ENCODE data around the gene TRIM41. TPM values are rescaled to one million over a fixed set of nuclear protein-coding genes. Genes with fewer than 3 reads are reported as not detected.

Gene TRIM41
- total RNA-seq, 2 donors from 2014 or later, result 22.2 to 41.1 TPM

DNA sequence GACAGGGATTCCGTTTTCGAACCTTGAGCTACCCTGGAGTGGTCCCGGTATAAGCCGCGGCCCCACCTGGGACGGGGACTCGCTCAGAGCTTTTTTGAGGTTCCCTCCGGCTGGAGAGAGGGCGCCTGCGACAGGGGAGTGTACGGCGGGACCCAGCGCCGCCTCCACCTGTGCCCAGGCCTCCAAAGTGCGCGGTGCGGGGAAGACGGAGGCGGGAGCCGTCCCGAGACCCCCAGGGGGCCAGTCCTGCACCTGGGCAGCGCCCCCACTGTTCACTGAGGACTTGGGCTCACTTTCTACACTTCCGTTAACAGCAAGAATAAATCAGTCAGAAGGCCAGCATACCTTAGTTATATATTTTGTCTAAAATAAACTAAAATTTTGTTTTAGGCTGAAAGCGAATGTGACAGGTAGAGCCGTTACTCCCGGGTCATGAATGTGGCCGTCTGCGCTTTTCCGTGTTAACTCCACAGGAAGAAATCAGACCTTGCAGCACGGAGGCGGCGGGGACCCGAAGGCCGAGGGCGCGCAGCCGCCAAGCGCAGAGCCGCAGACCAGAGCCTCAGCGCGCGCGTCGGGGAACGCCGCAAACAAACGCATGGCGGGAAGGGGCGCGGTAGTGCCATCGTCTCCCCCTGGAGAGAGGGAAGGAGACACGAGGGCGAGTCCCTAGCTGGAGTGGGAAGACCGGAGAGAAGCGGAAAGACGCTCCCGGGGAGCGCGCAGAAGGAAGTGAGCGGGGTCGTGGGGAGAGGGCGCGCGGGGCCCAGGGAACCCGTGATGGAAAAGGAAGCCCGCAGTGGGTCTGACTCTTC is 32.2 kb upstream of the TRIM41 start:
- TF ChIP-seq, protein P1, sequence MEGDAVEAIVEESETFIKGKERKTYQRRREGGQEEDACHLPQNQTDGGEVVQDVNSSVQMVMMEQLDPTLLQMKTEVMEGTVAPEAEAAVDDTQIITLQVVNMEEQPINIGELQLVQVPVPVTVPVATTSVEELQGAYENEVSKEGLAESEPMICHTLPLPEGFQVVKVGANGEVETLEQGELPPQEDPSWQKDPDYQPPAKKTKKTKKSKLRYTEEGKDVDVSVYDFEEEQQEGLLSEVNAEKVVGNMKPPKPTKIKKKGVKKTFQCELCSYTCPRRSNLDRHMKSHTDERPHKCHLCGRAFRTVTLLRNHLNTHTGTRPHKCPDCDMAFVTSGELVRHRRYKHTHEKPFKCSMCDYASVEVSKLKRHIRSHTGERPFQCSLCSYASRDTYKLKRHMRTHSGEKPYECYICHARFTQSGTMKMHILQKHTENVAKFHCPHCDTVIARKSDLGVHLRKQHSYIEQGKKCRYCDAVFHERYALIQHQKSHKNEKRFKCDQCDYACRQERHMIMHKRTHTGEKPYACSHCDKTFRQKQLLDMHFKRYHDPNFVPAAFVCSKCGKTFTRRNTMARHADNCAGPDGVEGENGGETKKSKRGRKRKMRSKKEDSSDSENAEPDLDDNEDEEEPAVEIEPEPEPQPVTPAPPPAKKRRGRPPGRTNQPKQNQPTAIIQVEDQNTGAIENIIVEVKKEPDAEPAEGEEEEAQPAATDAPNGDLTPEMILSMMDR (IDR thresholded peaks at IDR 0.05), result peak; percentile 9
- Histone ChIP-seq H3K9ac (ENCODE audit: low read depth in 2 of 2, low read length in 2 of 2) (peak overlapping the region; percentile 76 to 82), H3K4me1 (no peaks in the 10 kb centered on the region), H3K27ac (peak overlapping the region; percentile 88), H3K27me3 (no peaks in the 10 kb centered on the region), H3K9me3 (no peaks in the 10 kb centered on the region), H3K36me3 (no peaks in the 10 kb centered on the region), H3K4me3 (peak overlapping the region; percentile 81)
- intact Hi-C loops (cut with DNase I), result no loop called here
- peak; percentile 58 for DNase-seq

DNA sequence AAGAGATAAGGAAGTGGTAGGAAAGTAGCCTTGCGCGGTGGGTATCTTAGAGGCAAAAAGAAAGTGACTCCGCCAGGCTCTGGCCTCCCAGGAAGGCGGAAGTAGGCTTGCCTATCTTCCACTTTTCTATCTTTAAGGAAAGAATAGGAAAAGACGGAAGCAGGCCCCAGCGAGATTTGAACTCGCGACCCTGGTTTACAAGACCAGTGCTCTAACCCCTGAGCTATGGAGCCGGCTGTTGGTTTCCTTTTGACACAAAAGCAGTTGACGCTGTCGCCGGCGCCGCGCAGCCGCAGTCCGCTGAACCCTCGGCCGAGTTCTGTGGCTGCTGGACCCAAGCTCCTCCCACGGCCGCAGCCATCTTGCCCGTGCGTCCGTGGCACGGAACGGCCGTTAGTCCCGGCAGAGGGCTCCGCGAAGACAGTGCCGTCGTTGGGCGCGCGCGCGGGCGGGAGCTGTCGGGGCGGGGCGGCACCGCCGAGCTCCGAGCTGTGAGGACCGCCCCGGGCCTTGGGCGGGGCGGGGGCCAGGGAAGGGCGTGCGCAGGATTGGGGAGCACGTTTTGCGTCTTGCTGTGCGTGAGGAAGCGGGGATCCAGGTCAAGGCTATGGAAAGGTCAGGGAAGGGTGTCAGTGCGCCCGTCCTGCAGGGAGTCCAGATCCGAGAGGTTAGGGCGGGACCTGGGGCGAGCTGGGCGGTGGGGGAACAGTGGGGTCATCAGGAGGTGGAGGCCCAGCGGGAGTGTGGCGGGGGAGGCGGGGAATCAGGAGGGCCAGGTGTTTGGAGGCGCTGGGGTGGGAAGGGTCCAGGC is 31.4 kb upstream of the TRIM41 start:
- no peaks in the 10 kb centered on the region for H3K36me3 ChIP-seq
- intact Hi-C loops (cut with DNase I), result no loop called here
- TF ChIP-seq, protein P1 (IDR thresholded peaks at IDR 0.05), result no peak
- peak overlapping the region; percentile 82 to 88 for H3K9ac ChIP-seq (ENCODE audit: low read depth in 2 of 2, low read length in 2 of 2)
- H3K27me3 ChIP-seq, result no peaks in the 10 kb centered on the region
- peak overlapping the region; percentile 81 for H3K4me3 ChIP-seq
- no peaks in the 10 kb centered on the region for H3K9me3 ChIP-seq
- no peaks in the 10 kb centered on the region for H3K4me1 ChIP-seq
- peak overlapping the region; percentile 88 for H3K27ac ChIP-seq
- peak; percentile 97 for DNase-seq

DNA sequence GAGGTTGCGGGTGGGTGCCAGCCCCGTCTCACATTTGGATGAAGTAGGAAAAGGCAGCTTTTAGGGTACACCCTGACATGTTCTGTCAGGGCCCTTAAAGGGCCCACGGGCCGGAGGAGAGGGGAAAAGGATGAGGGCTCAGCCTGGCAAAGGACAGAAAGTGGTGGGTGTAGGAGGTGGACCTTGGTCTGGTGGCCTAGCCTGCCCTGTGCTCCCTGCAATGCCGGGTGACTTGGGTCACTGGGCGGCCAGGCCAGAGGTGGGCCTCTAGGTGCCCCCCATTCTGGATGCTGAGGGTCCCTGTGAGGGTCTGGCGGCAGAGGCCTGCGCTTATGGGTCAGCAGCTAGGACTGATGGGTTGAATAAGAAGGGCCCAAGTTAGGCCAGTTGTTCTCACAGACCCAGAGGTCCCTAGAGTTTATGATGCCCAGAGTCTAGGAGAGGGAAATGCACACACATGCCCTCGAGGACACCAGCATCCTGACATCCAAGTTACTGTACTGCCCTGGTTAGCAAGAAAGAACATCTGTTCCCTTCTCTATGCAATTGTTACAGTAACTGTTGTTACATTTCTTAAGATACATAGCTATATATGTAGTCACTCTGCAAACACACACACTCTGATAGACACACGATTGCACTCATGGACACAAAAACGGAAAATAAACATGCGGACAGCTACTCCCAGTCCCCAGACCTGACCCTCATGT is 30.6 kb upstream of the TRIM41 start:
- no peaks in the 10 kb centered on the region for H3K36me3 ChIP-seq
- intact Hi-C loops (cut with DNase I), result no loop called here
- H3K9me3 ChIP-seq, result no peaks in the 10 kb centered on the region
- DNase-seq, result no peak
- peak overlapping the region; percentile 88 for H3K27ac ChIP-seq
- TF ChIP-seq, protein P1 (IDR thresholded peaks at IDR 0.05), result no peak
- H3K4me1 ChIP-seq, result no peaks in the 10 kb centered on the region
- H3K4me3 ChIP-seq, result peak overlapping the region; percentile 81
- H3K9ac ChIP-seq (ENCODE audit: low read depth in 2 of 2, low read length in 2 of 2), result peak overlapping the region; percentile 82 to 88
- no peaks in the 10 kb centered on the region for H3K27me3 ChIP-seq

DNA sequence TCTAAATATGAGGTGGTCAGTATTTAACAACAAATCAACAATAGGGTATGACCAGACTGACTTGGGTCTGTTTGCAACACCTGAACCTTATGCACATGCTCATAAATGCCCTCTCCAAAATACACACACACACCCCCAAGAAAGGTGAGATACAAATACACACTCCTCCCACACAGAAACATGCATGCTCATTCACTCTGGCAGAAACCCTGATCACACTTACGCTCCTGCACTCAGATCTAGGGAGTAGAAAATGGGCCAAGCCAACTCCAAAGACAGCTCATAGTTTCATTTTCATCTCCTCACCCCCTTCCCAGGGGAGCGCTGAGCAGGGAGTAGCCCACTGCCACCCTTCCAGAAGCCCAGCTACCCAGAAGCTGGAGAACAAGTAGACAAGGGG is 29.4 kb upstream of the TRIM41 start:
- H3K9me3 ChIP-seq, result no peaks in the 10 kb centered on the region
- no peak for DNase-seq
- no peak overlapping the region for H3K27ac ChIP-seq
- TF ChIP-seq, protein P1 (IDR thresholded peaks at IDR 0.05), result no peak
- H3K4me3 ChIP-seq, result no peak overlapping the region
- no peak overlapping the region for H3K9ac ChIP-seq (ENCODE audit: low read depth in 2 of 2, low read length in 2 of 2)
- H3K36me3 ChIP-seq, result no peaks in the 10 kb centered on the region
- no peaks in the 10 kb centered on the region for H3K4me1 ChIP-seq
- H3K27me3 ChIP-seq, result no peaks in the 10 kb centered on the region
- intact Hi-C loops (cut with DNase I), result no loop called here

All from colonic mucosa (tissue), 4 donors.